Fibroblast of the conjunctiva (primary cell): ENCODE results near the gene MRPL24.
"Not testable (repeated sequence)": the region's sequence is repeated elsewhere in the genome, so short reads cannot be mapped to it uniquely, and the experiment has no call there.

Experiments used
- DNase-seq: peaks from one replicate; pipeline ENCODE4 v3.0.0-alpha.2; 2010; ENCODE audit warnings: low read depth

The MRPL24 gene

GRCh38 chr1:156760092-156760795 is 19.4 kb upstream of the MRPL24 start:
- DNase-seq = no peak

- not testable (repeated sequence) for DNase-seq
Measured at GRCh38 chr1:156757572-156758253, 16.8 kb upstream of the MRPL24 start.

GRCh38 chr1:156756355-156756754 is 15.5 kb upstream of the MRPL24 start:
- no peak for DNase-seq

- no peak for DNase-seq
Measured at GRCh38 chr1:156755527-156755950, 14.7 kb upstream of the MRPL24 start.

- no peak for DNase-seq
Measured at GRCh38 chr1:156754219-156754618, 13.3 kb upstream of the MRPL24 start.

- no peak for DNase-seq
Measured at GRCh38 chr1:156752843-156753482, 12.1 kb upstream of the MRPL24 start.

- peak; percentile 96 for DNase-seq
Measured at GRCh38 chr1:156751757-156752481, 11.0 kb upstream of the MRPL24 start.

- no peak for DNase-seq
Measured at GRCh38 chr1:156751451-156751756, 10.5 kb upstream of the MRPL24 start, which contains the start of gene HDGF. TSS of gene HDGF (minus strand) at chr1:156751675. CDS start at chr1:156751429, 246 bp downstream.

GRCh38 chr1:156750711-156751450 is 10.0 kb upstream of the MRPL24 start:
- no peak for DNase-seq

- DNase-seq = no peak
Measured at GRCh38 chr1:156750191-156750672, 9.3 kb upstream of the MRPL24 start.

GRCh38 chr1:156749419-156750118 is 8.7 kb upstream of the MRPL24 start:
- no peak for DNase-seq

GRCh38 chr1:156748670-156749418 is 8.0 kb upstream of the MRPL24 start:
- no peak for DNase-seq

- no peak for DNase-seq
Measured at GRCh38 chr1:156747742-156748669, 7.1 kb upstream of the MRPL24 start.

GRCh38 chr1:156746728-156747631 is 6.1 kb upstream of the MRPL24 start:
- peak; percentile 96 for DNase-seq

GRCh38 chr1:156746406-156746727 is 5.5 kb upstream of the MRPL24 start:
- no peak for DNase-seq

GRCh38 chr1:156745881-156746280 is 5.0 kb upstream of the MRPL24 start:
- DNase-seq = no peak

GRCh38 chr1:156744786-156745419 is 4.0 kb upstream of the MRPL24 start:
- DNase-seq = no peak

- DNase-seq = no peak
Measured at GRCh38 chr1:156744344-156744743, 3.5 kb upstream of the MRPL24 start.
